Measurements from ENCODE around the gene TTC34.

DNA sequence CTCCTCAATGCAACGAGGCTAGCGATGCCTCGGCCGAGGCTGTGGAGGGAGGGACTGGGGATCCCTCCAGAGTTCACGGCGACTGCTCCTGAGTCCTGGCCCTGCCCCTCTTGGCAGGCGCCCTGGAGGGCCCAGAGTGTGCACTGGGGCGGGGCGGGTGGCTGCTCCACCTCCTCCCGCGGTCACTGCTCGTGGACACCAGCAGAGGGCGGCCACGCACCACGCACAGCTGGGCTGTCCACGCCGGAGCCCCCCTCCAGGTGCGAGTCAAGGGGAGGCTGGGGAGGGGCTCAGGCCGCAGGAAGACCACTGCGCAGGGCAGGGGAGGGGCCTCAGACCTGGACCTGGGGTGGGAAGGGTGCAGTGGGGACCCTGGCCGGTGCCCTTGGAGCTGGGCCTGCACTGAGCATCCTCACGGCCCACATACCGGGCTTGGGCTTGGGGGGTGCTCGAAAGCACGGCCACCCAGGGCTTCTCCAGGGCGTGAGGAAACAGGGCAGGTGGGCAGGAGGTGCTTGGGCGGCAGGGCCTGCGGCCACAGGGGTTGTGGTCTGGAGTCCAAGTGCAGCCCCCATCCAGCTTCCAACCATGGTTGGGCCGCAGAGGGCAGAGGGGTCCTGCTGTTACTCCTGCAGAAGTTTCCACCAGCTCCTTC, 20.6 kb upstream of the TTC34 start:
- TF ChIP-seq, protein P1, sequence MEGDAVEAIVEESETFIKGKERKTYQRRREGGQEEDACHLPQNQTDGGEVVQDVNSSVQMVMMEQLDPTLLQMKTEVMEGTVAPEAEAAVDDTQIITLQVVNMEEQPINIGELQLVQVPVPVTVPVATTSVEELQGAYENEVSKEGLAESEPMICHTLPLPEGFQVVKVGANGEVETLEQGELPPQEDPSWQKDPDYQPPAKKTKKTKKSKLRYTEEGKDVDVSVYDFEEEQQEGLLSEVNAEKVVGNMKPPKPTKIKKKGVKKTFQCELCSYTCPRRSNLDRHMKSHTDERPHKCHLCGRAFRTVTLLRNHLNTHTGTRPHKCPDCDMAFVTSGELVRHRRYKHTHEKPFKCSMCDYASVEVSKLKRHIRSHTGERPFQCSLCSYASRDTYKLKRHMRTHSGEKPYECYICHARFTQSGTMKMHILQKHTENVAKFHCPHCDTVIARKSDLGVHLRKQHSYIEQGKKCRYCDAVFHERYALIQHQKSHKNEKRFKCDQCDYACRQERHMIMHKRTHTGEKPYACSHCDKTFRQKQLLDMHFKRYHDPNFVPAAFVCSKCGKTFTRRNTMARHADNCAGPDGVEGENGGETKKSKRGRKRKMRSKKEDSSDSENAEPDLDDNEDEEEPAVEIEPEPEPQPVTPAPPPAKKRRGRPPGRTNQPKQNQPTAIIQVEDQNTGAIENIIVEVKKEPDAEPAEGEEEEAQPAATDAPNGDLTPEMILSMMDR (conservative IDR thresholded peaks at IDR 0.05 in 1 of 2, IDR thresholded peaks at IDR 0.05 in 1 of 2; ENCODE audit: low read depth in 1 of 2, low read length in 2 of 2) = no peak
- no peak for TF ChIP-seq EZH2 (IDR thresholded peaks at IDR 0.05; ENCODE audit: low read length, missing control alignments)

Measured in fibroblast of lung (primary cell).